HL-60 (cell line): Measurements from ENCODE around the gene MSI2.

ENCODE experiments used
- GABPA ChIP-seq: IDR thresholded peaks from 2 replicates; pipeline ENCODE4 v1.6.1; 2012; ENCODE audit warnings: low read depth
- POLR2AphosphoS5 ChIP-seq: IDR thresholded peaks from 2 replicates; pipeline ENCODE4 v1.6.1; 2012; ENCODE audit warnings: low read depth
- SPI1 ChIP-seq: IDR thresholded peaks from 2 replicates; pipeline ENCODE4 v1.6.1; 2012; ENCODE audit warnings: low read depth, mild to moderate bottlenecking, borderline replicate concordance
- TF ChIP-seq, protein P1 (sequence below): IDR thresholded peaks from one replicate; pipeline ENCODE4 v1.5.1; 2011; ENCODE audit warnings: low read length, control low read depth, inconsistent platforms; ENCODE audit not compliant: insufficient read depth
- TF ChIP-seq, protein P2 (sequence below): IDR thresholded peaks from 2 replicates; pipeline ENCODE4 v1.6.1; 2012; ENCODE audit warnings: low read depth; ENCODE audit not compliant: insufficient replicate concordance

DNA sequence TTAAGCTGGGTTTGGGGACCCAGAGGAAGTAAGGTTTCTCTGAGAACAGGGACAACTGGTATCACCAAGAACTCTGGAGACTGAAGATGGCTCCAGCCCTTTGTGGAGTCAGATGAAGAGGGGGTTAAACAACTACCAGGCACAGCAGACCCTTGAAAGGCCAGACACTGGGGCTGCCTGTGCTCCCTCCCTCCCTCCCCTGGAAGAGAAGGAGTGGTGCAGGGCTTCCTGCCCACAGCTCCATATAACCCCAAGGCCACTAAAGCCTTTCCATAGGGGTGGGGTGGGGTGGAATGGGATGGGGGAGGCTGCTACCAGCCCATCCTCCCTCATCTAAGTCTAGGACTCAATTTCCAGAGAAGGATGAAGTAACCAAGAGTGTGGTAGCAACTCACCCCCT is 422.1 kb downstream of the MSI2 start:
- TF ChIP-seq, protein P1, sequence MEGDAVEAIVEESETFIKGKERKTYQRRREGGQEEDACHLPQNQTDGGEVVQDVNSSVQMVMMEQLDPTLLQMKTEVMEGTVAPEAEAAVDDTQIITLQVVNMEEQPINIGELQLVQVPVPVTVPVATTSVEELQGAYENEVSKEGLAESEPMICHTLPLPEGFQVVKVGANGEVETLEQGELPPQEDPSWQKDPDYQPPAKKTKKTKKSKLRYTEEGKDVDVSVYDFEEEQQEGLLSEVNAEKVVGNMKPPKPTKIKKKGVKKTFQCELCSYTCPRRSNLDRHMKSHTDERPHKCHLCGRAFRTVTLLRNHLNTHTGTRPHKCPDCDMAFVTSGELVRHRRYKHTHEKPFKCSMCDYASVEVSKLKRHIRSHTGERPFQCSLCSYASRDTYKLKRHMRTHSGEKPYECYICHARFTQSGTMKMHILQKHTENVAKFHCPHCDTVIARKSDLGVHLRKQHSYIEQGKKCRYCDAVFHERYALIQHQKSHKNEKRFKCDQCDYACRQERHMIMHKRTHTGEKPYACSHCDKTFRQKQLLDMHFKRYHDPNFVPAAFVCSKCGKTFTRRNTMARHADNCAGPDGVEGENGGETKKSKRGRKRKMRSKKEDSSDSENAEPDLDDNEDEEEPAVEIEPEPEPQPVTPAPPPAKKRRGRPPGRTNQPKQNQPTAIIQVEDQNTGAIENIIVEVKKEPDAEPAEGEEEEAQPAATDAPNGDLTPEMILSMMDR = no peak
- TF ChIP-seq SPI1 (no peak), GABPA (no peak), POLR2AphosphoS5 (no peak)
- TF ChIP-seq, protein P2, sequence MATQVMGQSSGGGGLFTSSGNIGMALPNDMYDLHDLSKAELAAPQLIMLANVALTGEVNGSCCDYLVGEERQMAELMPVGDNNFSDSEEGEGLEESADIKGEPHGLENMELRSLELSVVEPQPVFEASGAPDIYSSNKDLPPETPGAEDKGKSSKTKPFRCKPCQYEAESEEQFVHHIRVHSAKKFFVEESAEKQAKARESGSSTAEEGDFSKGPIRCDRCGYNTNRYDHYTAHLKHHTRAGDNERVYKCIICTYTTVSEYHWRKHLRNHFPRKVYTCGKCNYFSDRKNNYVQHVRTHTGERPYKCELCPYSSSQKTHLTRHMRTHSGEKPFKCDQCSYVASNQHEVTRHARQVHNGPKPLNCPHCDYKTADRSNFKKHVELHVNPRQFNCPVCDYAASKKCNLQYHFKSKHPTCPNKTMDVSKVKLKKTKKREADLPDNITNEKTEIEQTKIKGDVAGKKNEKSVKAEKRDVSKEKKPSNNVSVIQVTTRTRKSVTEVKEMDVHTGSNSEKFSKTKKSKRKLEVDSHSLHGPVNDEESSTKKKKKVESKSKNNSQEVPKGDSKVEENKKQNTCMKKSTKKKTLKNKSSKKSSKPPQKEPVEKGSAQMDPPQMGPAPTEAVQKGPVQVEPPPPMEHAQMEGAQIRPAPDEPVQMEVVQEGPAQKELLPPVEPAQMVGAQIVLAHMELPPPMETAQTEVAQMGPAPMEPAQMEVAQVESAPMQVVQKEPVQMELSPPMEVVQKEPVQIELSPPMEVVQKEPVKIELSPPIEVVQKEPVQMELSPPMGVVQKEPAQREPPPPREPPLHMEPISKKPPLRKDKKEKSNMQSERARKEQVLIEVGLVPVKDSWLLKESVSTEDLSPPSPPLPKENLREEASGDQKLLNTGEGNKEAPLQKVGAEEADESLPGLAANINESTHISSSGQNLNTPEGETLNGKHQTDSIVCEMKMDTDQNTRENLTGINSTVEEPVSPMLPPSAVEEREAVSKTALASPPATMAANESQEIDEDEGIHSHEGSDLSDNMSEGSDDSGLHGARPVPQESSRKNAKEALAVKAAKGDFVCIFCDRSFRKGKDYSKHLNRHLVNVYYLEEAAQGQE = no peak
